HuH-7.5 (cell line): ENCODE measurements around the gene GJB5.

Experiments
- DNase-seq: peaks from one replicate; pipeline ENCODE4 v3.0.0; 2011; ENCODE audit warnings: low spot score

Gene GJB5

DNA sequence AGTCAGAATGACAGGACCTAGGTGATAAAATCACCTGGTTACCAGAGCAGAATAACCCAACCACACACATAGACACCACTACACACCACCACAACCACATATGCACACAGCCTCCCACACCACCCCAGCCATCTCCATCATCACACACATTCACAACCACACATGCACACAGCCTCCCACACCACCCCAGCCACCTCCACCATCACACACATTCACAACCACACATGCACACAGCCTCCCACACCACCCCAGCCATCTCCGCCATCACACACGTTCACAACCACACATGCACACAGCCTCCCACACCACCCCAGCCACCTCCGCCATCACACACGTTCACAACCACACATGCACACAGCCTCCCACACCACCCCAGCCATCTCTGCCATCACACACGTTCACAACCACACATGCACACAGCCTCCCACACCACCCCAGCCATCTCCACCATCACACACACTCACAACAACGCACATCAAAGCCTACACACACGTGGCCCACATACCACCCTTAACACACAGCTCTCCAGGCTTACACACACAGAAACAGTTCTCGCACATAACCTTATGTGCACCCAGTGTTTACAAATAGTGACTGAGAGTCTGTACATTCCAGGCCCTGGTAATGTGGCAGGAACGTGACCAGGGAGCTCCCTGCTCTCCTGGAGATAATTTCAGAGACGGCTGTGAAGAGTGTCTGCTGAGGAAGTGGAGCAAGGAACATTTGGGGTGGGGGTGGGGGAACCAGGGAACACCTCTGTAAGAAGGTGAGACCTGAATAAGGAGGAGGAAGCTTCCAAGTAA is 22.9 kb downstream of the GJB5 start:
- DNase-seq = no peak

DNA sequence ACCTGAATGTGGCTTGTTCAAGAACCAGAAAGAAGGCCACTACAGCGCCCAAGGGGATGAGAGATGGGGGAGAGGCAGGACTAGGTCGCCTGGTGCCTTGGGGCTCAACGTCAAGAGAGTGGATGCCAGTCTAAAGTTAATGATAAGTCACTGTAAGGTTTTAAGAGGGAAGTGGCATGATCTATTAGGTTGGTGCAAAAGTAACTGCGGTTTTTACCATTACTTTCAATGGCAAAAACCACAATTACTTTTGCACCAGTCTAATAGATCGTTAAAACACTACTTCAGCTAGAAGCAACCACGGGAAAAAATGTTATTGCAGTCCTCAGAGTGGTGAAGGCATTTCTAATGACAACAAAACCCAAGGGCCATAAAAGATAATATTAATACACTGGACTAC is 23.5 kb downstream of the GJB5 start:
- no peak for DNase-seq

DNA sequence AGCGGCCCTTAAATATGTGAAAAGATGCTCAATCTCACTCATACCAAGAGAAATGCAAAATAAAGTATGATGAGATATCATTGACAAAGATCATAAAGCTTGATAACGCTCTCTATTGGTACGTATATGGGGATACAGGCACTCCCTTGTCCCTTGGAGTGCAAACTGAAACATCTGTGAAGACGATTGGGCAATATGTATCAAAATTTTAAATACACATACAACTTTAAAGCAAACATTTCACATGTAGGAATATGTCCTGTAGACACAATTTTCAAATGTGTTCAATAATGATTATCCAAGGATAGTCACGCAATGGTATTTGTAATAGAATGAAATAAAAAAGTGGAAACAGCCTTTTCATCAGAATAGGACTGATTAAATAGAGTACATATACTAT is 24.2 kb downstream of the GJB5 start:
- DNase-seq = no peak

DNA sequence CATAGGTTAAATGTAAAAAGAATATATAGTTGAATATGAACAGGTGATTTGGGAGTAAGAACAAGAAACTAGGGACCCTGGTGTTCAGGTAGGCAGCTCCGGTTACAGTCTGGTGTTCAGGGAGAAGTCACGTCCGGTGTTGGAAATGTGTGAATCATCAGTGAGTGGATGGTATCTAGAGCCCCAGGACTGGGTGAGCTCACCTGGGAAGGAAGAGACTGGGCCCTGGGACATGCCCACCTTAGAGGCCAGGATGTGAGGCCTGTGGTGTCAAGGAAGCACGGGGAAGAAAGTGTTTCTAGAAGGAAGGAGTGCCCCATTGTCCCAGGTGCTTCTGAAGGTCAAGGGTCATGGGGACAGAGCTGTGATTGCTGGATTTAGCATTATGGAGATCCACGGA is 24.7 kb downstream of the GJB5 start:
- DNase-seq = no peak

DNA sequence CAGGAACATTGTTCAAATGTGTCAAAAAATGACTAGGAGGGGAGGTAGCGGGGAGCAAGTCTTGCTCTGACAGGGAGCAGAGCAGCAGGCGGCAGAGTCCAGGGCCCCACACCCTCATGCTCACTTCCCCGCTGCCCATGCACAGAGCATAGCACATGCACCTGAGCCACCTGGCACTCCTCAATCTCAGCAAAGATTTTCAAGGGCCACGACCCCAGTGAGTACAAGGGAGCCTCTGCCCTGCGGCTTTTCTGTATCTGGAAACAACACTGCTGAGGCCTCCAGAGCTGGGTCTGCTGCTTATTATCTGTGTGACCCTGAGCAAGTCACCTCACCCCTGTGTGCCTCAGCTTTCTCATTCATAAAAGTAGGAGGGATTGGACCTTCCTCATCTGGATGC is 25.1 kb downstream of the GJB5 start:
- no peak for DNase-seq

DNA sequence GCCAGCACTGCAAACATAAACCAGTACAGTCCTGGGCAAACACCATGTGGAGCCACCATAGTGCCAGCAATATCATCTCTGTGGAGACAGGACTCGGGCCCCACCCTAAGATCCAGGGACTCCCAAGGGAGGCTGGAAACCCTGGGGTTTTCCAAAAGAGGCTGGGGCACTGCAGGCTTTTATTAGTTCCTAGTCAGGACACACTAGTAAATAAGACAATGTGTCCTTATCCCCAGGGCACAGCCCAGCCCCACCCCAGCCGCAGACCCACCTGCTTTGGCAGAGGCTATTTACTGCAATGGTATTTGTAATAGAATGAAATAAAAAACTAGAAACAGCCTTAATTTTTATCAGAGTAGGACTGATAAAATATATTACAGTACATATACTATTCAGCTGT is 25.7 kb downstream of the GJB5 start:
- DNase-seq = no peak

DNA sequence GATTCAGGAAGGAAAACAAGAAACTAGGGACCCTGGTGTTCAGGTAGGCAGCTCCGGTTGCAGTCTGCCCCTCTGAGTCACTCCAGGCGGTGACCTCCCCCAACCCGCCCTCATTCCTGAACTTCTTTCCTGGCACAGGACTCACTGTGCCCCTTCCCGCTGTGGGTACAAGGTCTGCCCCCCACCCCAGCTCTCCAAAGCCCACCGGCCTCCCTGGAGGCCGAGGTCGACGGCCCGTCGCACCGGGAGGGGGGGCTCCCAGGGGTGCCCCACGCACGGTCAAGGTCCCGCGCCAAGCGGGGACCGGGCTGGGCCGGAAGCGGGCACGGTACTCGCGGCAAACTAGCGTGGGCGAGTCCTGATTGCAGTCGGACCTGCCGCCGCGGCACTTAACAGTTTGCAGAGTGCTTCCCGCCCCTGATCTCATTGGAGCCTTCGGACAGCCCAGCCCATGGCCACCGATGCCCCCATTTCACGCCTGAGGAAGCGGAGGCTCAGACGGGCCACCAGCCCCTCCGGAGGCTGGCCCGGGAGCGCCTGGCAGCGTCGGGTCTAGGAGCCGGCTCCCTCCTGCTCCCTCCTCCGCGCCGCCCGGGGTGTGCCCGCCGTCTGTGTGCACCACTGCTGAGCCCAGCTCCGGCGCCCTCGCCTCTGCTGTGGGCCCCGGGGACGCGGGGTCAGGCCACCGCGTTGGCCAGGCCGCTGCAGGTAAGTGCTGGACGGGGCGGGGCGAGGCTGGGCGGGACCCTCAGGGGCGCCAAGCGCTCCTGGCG is 26.4 kb downstream of the GJB5 start, which contains the start of gene GJB3:
Gene GJB3 (plus strand): TSS at position 144 of the 773 bp plus-strand sequence. CDS start 3,549 bp downstream, outside the sequence.
- DNase-seq = no peak

DNA sequence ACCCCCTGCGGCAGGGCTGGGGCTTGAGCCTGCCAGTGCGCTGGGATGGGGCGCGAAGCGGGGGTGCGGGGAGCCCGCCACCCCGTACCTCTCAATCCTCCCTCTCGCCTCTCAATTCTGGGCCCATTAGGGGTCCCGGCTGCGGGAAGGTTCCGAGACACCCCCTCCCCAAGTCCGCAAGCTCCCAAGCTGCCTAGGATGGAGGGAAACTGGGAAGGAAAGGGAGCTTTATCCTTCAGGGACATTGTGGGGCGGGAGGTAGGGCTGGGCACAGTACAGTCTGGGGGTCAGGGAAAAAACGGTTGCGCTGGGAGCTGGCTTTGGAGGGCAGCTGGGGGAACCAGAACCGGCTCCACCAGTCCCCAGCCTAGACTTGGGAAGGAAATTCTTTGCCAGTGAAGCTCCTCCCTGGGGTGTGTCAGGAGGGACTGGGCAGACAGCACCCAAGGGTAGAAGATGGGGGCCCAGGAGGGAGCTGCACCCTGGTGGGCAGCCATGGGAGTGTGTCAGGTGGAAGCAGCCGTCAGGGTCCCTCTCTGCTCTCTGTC is 27.1 kb downstream of the GJB5 start:
- DNase-seq = peak; percentile 37

DNA sequence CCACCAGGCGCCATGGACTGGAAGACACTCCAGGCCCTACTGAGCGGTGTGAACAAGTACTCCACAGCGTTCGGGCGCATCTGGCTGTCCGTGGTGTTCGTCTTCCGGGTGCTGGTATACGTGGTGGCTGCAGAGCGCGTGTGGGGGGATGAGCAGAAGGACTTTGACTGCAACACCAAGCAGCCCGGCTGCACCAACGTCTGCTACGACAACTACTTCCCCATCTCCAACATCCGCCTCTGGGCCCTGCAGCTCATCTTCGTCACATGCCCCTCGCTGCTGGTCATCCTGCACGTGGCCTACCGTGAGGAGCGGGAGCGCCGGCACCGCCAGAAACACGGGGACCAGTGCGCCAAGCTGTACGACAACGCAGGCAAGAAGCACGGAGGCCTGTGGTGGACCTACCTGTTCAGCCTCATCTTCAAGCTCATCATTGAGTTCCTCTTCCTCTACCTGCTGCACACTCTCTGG is 29.9 kb downstream of the GJB5 start:
- no peak for DNase-seq

DNA sequence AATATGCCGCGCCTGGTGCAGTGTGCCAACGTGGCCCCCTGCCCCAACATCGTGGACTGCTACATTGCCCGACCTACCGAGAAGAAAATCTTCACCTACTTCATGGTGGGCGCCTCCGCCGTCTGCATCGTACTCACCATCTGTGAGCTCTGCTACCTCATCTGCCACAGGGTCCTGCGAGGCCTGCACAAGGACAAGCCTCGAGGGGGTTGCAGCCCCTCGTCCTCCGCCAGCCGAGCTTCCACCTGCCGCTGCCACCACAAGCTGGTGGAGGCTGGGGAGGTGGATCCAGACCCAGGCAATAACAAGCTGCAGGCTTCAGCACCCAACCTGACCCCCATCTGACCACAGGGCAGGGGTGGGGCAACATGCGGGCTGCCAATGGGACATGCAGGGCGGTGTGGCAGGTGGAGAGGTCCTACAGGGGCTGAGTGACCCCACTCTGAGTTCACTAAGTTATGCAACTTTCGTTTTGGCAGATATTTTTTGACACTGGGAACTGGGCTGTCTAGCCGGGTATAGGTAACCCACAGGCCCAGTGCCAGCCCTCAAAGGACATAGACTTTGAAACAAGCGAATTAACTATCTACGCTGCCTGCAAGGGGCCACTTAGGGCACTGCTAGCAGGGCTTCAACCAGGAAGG is 30.5 kb downstream of the GJB5 start:
- no peak for DNase-seq

DNA sequence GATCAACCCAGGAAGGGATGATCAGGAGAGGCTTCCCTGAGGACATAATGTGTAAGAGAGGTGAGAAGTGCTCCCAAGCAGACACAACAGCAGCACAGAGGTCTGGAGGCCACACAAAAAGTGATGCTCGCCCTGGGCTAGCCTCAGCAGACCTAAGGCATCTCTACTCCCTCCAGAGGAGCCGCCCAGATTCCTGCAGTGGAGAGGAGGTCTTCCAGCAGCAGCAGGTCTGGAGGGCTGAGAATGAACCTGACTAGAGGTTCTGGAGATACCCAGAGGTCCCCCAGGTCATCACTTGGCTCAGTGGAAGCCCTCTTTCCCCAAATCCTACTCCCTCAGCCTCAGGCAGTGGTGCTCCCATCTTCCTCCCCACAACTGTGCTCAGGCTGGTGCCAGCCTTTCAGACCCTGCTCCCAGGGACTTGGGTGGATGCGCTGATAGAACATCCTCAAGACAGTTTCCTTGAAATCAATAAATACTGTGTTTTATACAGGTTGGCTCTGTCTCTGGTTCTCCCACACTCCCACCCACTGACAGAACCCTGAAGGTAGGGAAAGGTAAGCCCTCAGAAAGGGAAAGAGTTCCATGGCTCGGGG is 31.1 kb downstream of the GJB5 start:
- no peak for DNase-seq

DNA sequence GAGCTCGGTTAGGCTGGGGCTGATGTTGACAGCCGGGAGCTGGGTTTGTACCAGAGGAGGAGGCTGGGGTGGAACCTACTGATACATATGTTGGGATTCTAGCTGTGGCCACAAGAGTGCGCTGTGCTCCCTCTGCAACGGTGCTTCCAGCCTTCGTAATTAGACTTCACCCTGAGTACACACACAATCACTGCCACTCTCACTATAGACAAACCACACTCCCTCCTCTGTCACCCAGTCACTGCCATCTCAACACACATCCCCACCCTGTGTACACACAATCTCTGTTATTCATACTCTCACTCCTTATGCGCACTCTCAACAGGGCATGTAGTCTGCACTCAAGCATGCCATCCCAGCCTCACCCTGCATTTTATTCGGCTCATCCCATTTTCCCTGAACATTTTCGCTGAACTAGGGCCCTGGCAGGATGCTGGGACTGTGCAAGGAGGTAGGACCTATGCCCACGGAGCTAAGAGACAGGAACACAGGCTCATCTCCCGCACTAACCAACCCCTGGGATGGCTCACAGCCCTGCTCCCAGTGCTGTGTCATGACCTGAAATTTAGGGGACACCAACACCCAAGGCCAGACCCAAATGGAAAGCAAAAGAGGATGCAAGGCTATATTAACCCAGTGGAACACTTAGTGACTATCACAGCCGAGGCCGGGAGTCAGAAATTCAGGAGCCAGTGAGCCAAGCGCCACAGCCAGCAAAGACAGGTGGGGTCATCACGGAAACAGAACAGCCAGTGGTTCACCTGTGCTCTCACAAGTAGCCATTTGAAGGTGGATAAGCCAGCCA is 31.9 kb downstream of the GJB5 start:
- DNase-seq = peak; percentile 81

DNA sequence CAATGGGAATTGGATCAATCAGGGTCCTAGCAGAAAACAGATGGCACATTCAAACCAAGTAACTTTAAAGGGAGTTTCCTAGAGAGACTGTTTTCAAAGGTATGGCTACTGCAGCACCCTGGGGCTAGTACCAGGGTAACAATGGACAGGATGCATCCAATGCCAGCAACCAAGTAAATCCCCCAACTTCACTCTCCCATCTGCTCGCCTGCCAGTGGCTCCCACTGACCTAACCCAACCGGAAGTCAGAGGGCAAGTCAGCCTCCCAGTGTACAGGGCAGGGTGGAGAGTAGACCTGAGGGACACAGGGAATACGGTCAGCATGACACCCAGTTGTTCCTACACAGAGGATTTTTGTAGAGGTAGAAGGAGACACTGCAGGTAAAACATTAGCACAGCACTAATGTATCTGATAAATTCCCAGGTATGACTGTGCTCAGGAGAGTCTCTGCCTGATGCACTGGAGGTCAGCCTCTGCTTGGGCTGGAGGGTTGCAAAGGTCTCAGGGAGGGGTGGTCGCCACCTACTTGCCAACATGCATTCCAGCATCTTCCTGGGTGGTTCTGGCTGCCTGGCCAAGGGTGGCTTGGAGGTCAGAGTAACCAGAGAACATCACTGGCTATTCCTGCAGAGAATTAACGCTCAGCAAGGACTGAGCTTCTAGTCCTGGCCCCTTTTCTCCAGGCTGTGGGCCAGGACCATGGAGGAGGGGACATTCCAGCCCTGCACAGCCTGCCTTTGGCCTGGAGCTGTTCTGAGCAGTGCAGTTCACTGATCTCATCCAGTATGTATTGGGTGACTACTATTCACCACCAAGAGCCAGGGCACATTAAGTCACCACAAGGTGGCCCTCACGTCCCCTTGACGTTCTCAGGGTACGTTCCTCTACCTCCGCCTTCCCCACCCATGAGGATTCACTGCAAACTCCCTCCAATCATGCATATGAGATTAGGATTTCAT is 32.9 kb downstream of the GJB5 start:
- DNase-seq = no peak

DNA sequence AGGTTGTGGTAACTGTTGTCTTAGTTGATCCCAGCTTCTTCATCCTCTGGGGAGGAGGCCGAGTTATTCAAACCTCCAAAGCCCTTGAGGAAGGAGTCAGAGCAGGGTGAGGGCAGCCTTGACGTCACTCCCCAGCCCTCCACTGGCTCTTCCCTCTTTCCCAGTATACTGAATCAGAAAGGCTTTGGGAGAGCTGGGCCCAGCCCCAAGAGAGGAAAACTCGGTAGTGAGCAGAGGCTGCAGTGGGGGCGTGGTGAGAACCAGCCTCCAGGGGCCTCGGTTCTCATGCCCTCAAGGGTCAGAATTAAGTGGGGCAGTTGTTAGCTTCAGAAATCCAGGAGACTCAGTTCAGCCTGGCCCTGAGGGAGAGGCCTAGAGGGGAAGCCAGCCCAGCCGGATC is 36.1 kb downstream of the GJB5 start:
- DNase-seq = no peak

DNA sequence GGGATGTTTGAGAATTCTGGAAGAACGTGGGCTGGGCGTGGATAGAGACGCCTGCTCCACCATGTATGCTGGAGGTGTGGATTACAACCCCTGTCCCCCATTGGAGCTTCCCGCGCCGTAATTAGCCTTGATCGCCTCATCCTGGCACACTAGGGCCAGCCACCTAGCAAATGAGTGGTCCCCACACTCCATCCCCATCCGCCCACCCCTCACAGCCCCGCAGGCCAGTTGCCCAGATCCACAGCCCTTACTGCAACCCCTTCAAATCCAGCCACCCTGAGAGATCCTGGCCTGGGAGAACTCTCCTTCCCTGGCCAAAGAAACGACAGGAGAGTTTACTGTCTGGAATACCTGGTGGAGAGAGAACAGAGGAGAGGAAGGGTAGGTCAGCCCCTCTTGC is 37.6 kb downstream of the GJB5 start:
- DNase-seq = no peak

DNA sequence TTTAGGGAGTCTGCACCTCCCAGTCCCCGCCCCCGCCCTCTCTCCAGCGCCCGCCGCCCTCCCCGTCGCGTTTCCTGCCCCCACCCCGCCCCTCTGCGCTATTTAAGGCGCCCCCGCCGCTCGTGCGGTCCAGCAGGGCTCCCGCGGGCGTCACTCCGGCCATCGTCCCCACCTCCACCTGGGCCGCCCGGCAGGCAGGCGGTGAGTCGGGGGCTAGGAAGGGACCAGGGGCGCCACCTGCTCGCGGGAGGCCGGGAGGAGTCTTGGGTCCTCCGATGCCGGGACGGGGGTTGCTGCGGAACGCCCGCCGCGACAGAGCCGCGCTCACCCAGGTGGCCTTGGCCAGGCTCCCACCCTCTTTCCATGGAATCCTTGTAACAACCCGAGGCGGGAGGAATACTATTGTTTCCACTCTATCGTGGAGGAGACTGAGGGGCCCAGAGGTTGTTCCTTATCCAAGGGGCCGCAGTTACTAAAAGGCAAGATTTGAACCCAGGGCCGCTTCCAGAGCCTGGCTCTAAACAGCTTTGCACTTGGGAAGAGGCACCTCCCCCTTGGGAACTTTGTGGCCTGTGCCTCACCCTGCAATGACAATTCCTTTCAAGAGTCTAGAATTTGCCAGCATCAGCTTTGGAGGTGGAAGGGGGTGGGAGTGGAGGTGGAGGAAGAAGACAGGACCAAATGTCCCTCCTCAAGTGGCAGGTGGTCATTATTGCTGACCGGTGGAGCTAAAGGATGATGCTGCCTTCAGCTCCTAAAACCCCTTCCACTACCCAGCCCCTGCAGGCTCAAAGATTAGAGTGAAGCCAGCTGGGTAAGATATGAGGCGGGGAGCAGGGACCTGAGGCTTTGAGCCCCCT is 38.3 kb downstream of the GJB5 start, which contains the start of gene GJA4:
Gene GJA4 (plus strand): TSS at position 132 of the 860 bp plus-strand sequence. CDS start 1,215 bp downstream, outside the sequence.
- DNase-seq = no peak

DNA sequence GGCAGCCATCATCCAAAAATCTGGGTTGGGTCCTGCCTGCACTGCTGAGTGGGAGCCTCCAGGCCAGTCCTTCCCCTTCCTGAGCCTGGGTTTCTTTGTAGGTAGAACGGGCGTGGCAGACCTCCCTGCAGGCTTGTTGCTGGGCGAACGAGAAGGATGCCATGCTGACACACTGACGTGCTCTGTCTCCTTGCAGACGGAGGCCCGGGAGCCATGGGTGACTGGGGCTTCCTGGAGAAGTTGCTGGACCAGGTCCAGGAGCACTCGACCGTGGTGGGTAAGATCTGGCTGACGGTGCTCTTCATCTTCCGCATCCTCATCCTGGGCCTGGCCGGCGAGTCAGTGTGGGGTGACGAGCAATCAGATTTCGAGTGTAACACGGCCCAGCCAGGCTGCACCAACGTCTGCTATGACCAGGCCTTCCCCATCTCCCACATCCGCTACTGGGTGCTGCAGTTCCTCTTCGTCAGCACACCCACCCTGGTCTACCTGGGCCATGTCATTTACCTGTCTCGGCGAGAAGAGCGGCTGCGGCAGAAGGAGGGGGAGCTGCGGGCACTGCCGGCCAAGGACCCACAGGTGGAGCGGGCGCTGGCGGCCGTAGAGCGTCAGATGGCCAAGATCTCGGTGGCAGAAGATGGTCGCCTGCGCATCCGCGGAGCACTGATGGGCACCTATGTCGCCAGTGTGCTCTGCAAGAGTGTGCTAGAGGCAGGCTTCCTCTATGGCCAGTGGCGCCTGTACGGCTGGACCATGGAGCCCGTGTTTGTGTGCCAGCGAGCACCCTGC is 39.3 kb downstream of the GJB5 start:
- DNase-seq = no peak

DNA sequence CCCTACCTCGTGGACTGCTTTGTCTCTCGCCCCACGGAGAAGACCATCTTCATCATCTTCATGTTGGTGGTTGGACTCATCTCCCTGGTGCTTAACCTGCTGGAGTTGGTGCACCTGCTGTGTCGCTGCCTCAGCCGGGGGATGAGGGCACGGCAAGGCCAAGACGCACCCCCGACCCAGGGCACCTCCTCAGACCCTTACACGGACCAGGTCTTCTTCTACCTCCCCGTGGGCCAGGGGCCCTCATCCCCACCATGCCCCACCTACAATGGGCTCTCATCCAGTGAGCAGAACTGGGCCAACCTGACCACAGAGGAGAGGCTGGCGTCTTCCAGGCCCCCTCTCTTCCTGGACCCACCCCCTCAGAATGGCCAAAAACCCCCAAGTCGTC is 39.9 kb downstream of the GJB5 start:
- no peak for DNase-seq
